ENCODE results near the gene COPZ1.
"Not testable (repeated sequence)": the region's sequence is repeated elsewhere in the genome, so short reads cannot be mapped to it uniquely, and the experiment has no call there.

COPZ1 gene

DNA sequence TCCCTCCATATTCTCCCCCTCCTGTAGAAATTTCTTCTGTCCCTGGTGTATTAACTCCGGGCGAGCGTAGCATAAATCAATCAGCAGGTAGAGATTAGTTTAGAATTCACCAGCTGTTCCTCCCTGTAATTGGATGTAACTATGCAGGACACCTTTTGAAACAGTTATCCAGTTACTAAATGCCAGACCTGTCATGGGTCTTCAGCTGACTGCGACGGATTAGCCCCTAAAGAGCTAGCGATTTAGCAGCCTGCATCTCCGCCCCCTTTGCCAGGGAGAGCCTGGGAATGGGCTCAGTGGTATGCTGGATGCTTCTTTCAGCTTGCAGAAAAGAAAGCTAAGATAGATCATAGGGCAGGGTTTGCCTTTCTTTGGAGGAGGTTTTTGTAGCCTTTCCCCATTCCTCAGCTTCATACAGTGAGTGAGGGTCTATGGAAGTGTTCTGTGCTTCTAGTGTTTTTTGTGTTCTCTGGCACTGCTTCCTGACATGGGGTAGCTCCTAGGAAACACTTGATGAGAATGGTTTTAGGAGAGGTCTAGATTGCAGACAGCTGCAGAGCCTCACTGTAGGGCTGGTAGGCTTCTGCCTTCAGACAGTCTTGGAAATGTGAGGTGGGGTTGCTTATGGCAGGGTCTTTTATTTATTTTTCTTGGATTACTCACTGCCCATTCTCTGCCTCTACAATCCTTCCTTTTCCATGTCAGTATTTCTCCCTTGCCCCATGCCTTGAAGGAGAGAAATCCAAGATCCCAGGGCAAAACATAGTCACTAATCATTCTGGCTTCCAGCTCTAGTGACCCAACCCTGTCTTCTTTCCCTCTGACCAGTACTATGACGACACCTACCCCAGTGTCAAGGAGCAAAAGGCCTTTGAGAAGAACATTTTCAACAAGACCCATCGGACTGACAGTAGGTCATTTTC is 16.7 kb downstream of the COPZ1 start:
- no peaks in the 10 kb centered on the region for H3K9me3 ChIP-seq (replicated peaks; ENCODE audit: low read length)
- peaks cover 50% of the 10 kb centered on the region for H3K36me3 ChIP-seq (ENCODE audit: insufficient read depth, low read length)
- no peaks in the 10 kb centered on the region for H3K27me3 ChIP-seq (ENCODE audit: control insufficient read depth, insufficient read depth, low read length)
- no peak overlapping the region for H3K9ac ChIP-seq (ENCODE audit: low read depth, low read length)
- H3K4me3 ChIP-seq (ENCODE audit: low read length) = no peak overlapping the region
- H3K4me2 ChIP-seq (ENCODE audit: low read length) = no peak overlapping the region
- H3K4me1 ChIP-seq (ENCODE audit: control insufficient read depth, insufficient read depth, low read length) = peaks cover 17% of the 10 kb centered on the region

- H3K4me1 ChIP-seq (ENCODE audit: control insufficient read depth, insufficient read depth, low read length) = peaks cover 19% of the 10 kb centered on the region
- peaks cover 59% of the 10 kb centered on the region for H3K36me3 ChIP-seq (ENCODE audit: insufficient read depth, low read length)
Observed at GRCh38 chr12:54349036-54349435, 24.1 kb downstream of the COPZ1 start.

GRCh38 chr12:54349679-54350078 is 24.7 kb downstream of the COPZ1 start:
- Histone ChIP-seq H3K9ac (ENCODE audit: low read depth, low read length) (no peak overlapping the region), H3K4me2 (ENCODE audit: low read length) (no peak overlapping the region), H3K9me3 (replicated peaks; ENCODE audit: low read length) (no peaks in the 10 kb centered on the region), H3K4me1 (ENCODE audit: control insufficient read depth, insufficient read depth, low read length) (peaks cover 19% of the 10 kb centered on the region), H3K36me3 (ENCODE audit: insufficient read depth, low read length) (peaks cover 59% of the 10 kb centered on the region), H3K27me3 (ENCODE audit: control insufficient read depth, insufficient read depth, low read length) (no peaks in the 10 kb centered on the region), H3K4me3 (ENCODE audit: low read length) (no peak overlapping the region)

More at GRCh38 chr12:54349036-54349435, 24.1 kb downstream of the COPZ1 start:
- Histone ChIP-seq H3K27me3 (ENCODE audit: control insufficient read depth, insufficient read depth, low read length) (no peaks in the 10 kb centered on the region), H3K9me3 (replicated peaks; ENCODE audit: low read length) (no peaks in the 10 kb centered on the region), H3K4me2 (ENCODE audit: low read length) (no peak overlapping the region), H3K4me3 (ENCODE audit: low read length) (no peak overlapping the region), H3K9ac (ENCODE audit: low read depth, low read length) (no peak overlapping the region)

DNA sequence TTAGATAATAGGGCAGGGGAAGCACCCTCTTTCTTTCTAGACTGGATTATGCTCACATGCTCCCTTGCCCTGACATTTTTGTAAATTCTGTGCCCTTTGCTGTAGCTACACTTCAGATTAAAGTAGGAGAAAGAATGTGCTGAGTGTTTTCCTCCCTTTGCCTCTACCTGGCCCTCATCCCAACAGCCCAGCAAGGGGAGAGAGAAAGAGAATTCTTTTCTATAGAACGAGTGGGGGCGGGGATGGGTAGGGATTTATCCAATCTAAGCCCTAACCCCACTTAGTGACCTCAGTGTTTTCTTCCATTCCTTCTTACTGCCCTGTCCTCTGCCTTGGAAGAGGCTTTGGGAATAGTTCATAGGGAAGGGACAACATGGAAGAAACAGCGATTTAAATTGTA is 25.8 kb downstream of the COPZ1 start:
- Histone ChIP-seq H3K36me3 (ENCODE audit: insufficient read depth, low read length) (peaks cover 49% of the 10 kb centered on the region), H3K4me2 (ENCODE audit: low read length) (no peak overlapping the region), H3K9me3 (replicated peaks; ENCODE audit: low read length) (no peaks in the 10 kb centered on the region), H3K4me1 (ENCODE audit: control insufficient read depth, insufficient read depth, low read length) (peaks cover 19% of the 10 kb centered on the region), H3K9ac (ENCODE audit: low read depth, low read length) (no peak overlapping the region), H3K4me3 (ENCODE audit: low read length) (no peak overlapping the region), H3K27me3 (ENCODE audit: control insufficient read depth, insufficient read depth, low read length) (no peaks in the 10 kb centered on the region)

GRCh38 chr12:54351341-54351740 is 26.4 kb downstream of the COPZ1 start:
- Histone ChIP-seq H3K9me3 (replicated peaks; ENCODE audit: low read length) (no peaks in the 10 kb centered on the region), H3K36me3 (ENCODE audit: insufficient read depth, low read length) (peaks cover 49% of the 10 kb centered on the region), H3K4me1 (ENCODE audit: control insufficient read depth, insufficient read depth, low read length) (peaks cover 19% of the 10 kb centered on the region), H3K4me2 (ENCODE audit: low read length) (no peak overlapping the region), H3K9ac (ENCODE audit: low read depth, low read length) (no peak overlapping the region), H3K27me3 (ENCODE audit: control insufficient read depth, insufficient read depth, low read length) (no peaks in the 10 kb centered on the region), H3K4me3 (ENCODE audit: low read length) (no peak overlapping the region)

GRCh38 chr12:54352022-54352531 is 27.1 kb downstream of the COPZ1 start:
- H3K4me1 ChIP-seq (ENCODE audit: control insufficient read depth, insufficient read depth, low read length) = peaks cover 19% of the 10 kb centered on the region
- H3K4me2 ChIP-seq (ENCODE audit: low read length) = peak overlapping the region; percentile 28
- H3K9ac ChIP-seq (ENCODE audit: low read depth, low read length) = no peak overlapping the region
- H3K36me3 ChIP-seq (ENCODE audit: insufficient read depth, low read length) = peaks cover 43% of the 10 kb centered on the region
- H3K4me3 ChIP-seq (ENCODE audit: low read length) = no peak overlapping the region
- H3K27me3 ChIP-seq (ENCODE audit: control insufficient read depth, insufficient read depth, low read length) = no peaks in the 10 kb centered on the region
- H3K9me3 ChIP-seq (replicated peaks; ENCODE audit: low read length) = no peaks in the 10 kb centered on the region

DNA sequence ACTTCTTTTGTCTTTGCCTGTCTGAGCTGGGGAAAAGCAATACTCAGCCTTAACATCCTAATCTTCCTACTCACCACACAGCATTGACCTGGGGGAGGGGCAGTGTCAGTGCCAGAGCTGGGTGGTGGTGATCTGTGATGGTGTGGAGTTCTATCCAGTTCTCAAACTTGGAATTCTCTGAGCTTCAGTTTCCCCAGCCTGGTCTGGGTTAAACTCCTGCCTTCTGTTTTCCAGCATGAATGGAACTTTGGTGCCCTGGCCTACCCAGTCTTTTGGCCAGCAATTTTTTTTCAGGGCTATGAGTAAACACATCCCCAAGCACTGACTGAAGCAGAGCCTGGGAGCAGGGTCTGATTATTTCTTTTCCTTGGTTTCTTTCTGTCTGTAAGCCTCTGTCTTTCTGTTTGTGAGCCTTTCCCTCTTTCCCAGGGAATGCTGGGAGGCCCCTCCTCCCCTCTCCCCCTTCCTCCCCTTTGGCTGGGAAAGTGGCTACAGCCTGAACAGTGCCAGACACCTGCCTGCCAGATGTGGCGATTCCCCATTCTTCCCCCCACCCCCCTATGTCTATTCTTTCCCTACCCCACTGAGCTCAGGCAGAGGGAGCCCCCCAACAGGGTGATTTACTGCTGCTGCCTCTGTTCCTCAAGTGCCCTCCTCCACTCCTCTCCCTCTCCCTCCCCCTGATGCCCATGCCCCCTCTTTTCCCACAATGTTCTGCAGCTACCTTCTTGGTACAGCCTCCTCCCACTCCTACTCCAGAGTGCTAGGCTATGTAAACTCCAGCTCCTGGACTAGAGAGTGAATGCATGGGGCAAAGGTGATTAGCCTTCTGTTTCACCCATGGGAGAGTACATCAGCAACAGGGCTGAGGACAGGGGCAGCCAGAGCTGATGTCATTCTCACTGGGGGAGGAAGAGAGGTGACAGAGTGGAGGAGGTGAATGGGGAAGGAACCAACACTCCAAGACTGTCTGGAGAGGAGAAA is 28.3 kb downstream of the COPZ1 start:
- Histone ChIP-seq H3K27me3 (ENCODE audit: control insufficient read depth, insufficient read depth, low read length) (no peaks in the 10 kb centered on the region), H3K4me2 (ENCODE audit: low read length) (no peak overlapping the region), H3K4me3 (ENCODE audit: low read length) (no peak overlapping the region), H3K4me1 (ENCODE audit: control insufficient read depth, insufficient read depth, low read length) (peaks cover 26% of the 10 kb centered on the region), H3K9me3 (replicated peaks; ENCODE audit: low read length) (no peaks in the 10 kb centered on the region), H3K36me3 (ENCODE audit: insufficient read depth, low read length) (peaks cover 32% of the 10 kb centered on the region), H3K9ac (ENCODE audit: low read depth, low read length) (no peak overlapping the region)

GRCh38 chr12:54354271-54354670 is 29.3 kb downstream of the COPZ1 start:
- H3K4me1 ChIP-seq (ENCODE audit: control insufficient read depth, insufficient read depth, low read length) = peaks cover 32% of the 10 kb centered on the region
- not testable (repeated sequence) for H3K9ac ChIP-seq (ENCODE audit: low read depth, low read length); H3K4me2 ChIP-seq (ENCODE audit: low read length); H3K27me3 ChIP-seq (ENCODE audit: control insufficient read depth, insufficient read depth, low read length); H3K4me3 ChIP-seq (ENCODE audit: low read length); H3K9me3 ChIP-seq (replicated peaks; ENCODE audit: low read length)
- peaks cover 24% of the 10 kb centered on the region for H3K36me3 ChIP-seq (ENCODE audit: insufficient read depth, low read length)

GRCh38 chr12:54355104-54355815 is 30.3 kb downstream of the COPZ1 start:
- peaks cover 14% of the 10 kb centered on the region for H3K36me3 ChIP-seq (ENCODE audit: insufficient read depth, low read length)
- H3K27me3 ChIP-seq (ENCODE audit: control insufficient read depth, insufficient read depth, low read length) = no peaks in the 10 kb centered on the region
- no peak overlapping the region for H3K4me2 ChIP-seq (ENCODE audit: low read length)
- H3K9ac ChIP-seq (ENCODE audit: low read depth, low read length) = no peak overlapping the region
- H3K4me3 ChIP-seq (ENCODE audit: low read length) = no peak overlapping the region
- H3K9me3 ChIP-seq (replicated peaks; ENCODE audit: low read length) = no peaks in the 10 kb centered on the region
- H3K4me1 ChIP-seq (ENCODE audit: control insufficient read depth, insufficient read depth, low read length) = peaks cover 40% of the 10 kb centered on the region

- no peak overlapping the region for H3K4me3 ChIP-seq (ENCODE audit: low read length)
Observed at GRCh38 chr12:54356228-54356627, 31.3 kb downstream of the COPZ1 start.

GRCh38 chr12:54356951-54357356 is 32.0 kb downstream of the COPZ1 start:
- Histone ChIP-seq H3K9ac (ENCODE audit: low read depth, low read length) (no peak overlapping the region), H3K4me1 (ENCODE audit: control insufficient read depth, insufficient read depth, low read length) (peaks cover 44% of the 10 kb centered on the region), H3K4me3 (ENCODE audit: low read length) (no peak overlapping the region), H3K4me2 (ENCODE audit: low read length) (no peak overlapping the region), H3K9me3 (replicated peaks; ENCODE audit: low read length) (no peaks in the 10 kb centered on the region), H3K36me3 (ENCODE audit: insufficient read depth, low read length) (no peaks in the 10 kb centered on the region), H3K27me3 (ENCODE audit: control insufficient read depth, insufficient read depth, low read length) (no peaks in the 10 kb centered on the region)

More at GRCh38 chr12:54356228-54356627, 31.3 kb downstream of the COPZ1 start:
- peaks cover 48% of the 10 kb centered on the region for H3K4me1 ChIP-seq (ENCODE audit: control insufficient read depth, insufficient read depth, low read length)
- no peaks in the 10 kb centered on the region for H3K27me3 ChIP-seq (ENCODE audit: control insufficient read depth, insufficient read depth, low read length)
- peaks cover 4% of the 10 kb centered on the region for H3K36me3 ChIP-seq (ENCODE audit: insufficient read depth, low read length)
- H3K9ac ChIP-seq (ENCODE audit: low read depth, low read length) = no peak overlapping the region
- H3K4me2 ChIP-seq (ENCODE audit: low read length) = no peak overlapping the region
- H3K9me3 ChIP-seq (replicated peaks; ENCODE audit: low read length) = no peaks in the 10 kb centered on the region
